H9 (cell line): ENCODE data around the gene OR10V1. TPM values are rescaled to one million over a fixed set of nuclear protein-coding genes. Genes with fewer than 3 reads are reported as not detected.

ENCODE experiments used
- DNase-seq: peaks from one replicate; pipeline ENCODE4 v3.0.0-alpha.2; 2017
- H2AFZ ChIP-seq: one replicate; pipeline ENCODE4 v1.6.1; 2013; ENCODE audit warnings: mild to moderate bottlenecking, low read length, control low read depth, moderate library complexity
- H2AK5ac ChIP-seq: 2 replicates; pipeline ENCODE4 v1.6.1; 2013; ENCODE audit warnings: low read length, control low read depth, mixed read lengths; ENCODE audit not compliant: insufficient read length
- H2BK120ac ChIP-seq: one replicate; pipeline ENCODE4 v1.6.1; 2013; ENCODE audit warnings: low read depth, mild to moderate bottlenecking, low read length, control low read depth, inconsistent platforms; ENCODE audit not compliant: poor library complexity, severe bottlenecking
- H2BK12ac ChIP-seq: 2 replicates; pipeline ENCODE4 v1.6.1; 2013; ENCODE audit warnings: low read length, control low read depth, mixed read lengths, low read depth; ENCODE audit not compliant: insufficient read length
- H2BK15ac ChIP-seq: 2 replicates; pipeline ENCODE4 v1.6.1; 2013; ENCODE audit warnings: low read depth, low read length, control low read depth
- H2BK20ac ChIP-seq: one replicate; pipeline ENCODE4 v1.6.1; 2013; ENCODE audit warnings: low read depth, mild to moderate bottlenecking, low read length, control low read depth, inconsistent platforms; ENCODE audit not compliant: poor library complexity, severe bottlenecking
- H2BK5ac ChIP-seq: 2 replicates; pipeline ENCODE4 v1.6.1; 2013; ENCODE audit warnings: low read length, control low read depth, mixed read lengths; ENCODE audit not compliant: insufficient read length
- H3K14ac ChIP-seq: 2 replicates; pipeline ENCODE4 v1.6.1; 2013; ENCODE audit warnings: low read length, control low read depth; ENCODE audit not compliant: insufficient read depth
- H3K18ac ChIP-seq: 2 replicates; pipeline ENCODE4 v1.6.1; 2013; ENCODE audit warnings: low read depth, mild to moderate bottlenecking, mixed read lengths, low read length, control low read depth; ENCODE audit not compliant: insufficient read length
- H3K23ac ChIP-seq: 2 replicates; pipeline ENCODE4 v1.6.1; 2013; ENCODE audit warnings: low read length, control low read depth, mixed read lengths, low read depth; ENCODE audit not compliant: insufficient read length
- H3K23me2 ChIP-seq: 2 replicates; pipeline ENCODE4 v1.6.1; 2013; ENCODE audit warnings: low read depth, mild to moderate bottlenecking, mixed read lengths, low read length, control low read depth; ENCODE audit not compliant: insufficient read length, poor library complexity, severe bottlenecking
- H3K27ac ChIP-seq: 2 replicates; pipeline ENCODE4 v1.5.1; 2013; ENCODE audit warnings: low read length, control low read depth, mixed read lengths, low read depth; ENCODE audit not compliant: insufficient read length
- H3K27me3 ChIP-seq: 2 replicates; pipeline ENCODE4 v1.6.1; 2013; ENCODE audit warnings: low read length, control low read depth, inconsistent platforms; ENCODE audit not compliant: insufficient read depth
- H3K4ac ChIP-seq: 2 replicates; pipeline ENCODE4 v1.6.1; 2013; ENCODE audit warnings: low read depth, mild to moderate bottlenecking, control low read depth, inconsistent platforms, low read length, moderate library complexity
- H3K4me1 ChIP-seq: 2 replicates; pipeline ENCODE4 v1.6.1; 2013; ENCODE audit warnings: low read length, control low read depth, inconsistent platforms; ENCODE audit not compliant: insufficient read depth
- H3K4me2 ChIP-seq: 2 replicates; pipeline ENCODE4 v1.6.1; 2013; ENCODE audit warnings: low read length, control low read depth, mixed read lengths; ENCODE audit not compliant: insufficient read length, insufficient read depth
- H3K56ac ChIP-seq: 2 replicates; pipeline ENCODE4 v1.6.1; 2013; ENCODE audit warnings: low read depth, mild to moderate bottlenecking, mixed read lengths, low read length, control low read depth; ENCODE audit not compliant: insufficient read length
- H3K79me1 ChIP-seq: 2 replicates; pipeline ENCODE4 v1.6.1; 2013; ENCODE audit warnings: low read depth, mild to moderate bottlenecking, moderate library complexity, low read length, control low read depth, inconsistent platforms; ENCODE audit not compliant: insufficient read depth, poor library complexity, severe bottlenecking
- H3K79me2 ChIP-seq: 2 replicates; pipeline ENCODE4 v1.6.1; 2013; ENCODE audit warnings: low read length, control low read depth, inconsistent platforms; ENCODE audit not compliant: insufficient read depth
- H3K9ac ChIP-seq: 2 replicates; pipeline ENCODE4 v1.6.1; 2013; ENCODE audit warnings: low read length, control low read depth, mixed read lengths; ENCODE audit not compliant: insufficient read length; ENCODE audit errors: extremely low read depth
- H3K9me3 ChIP-seq: one replicate; pipeline ENCODE4 v1.6.1; 2013; ENCODE audit warnings: low read depth, low read length, inconsistent platforms; ENCODE audit not compliant: control insufficient read depth
- H3T11ph ChIP-seq: one replicate; pipeline ENCODE4 v1.6.1; 2013; ENCODE audit warnings: mild to moderate bottlenecking, low read length, control low read depth, inconsistent platforms
- H4K20me1 ChIP-seq: one replicate; pipeline ENCODE4 v1.6.1; 2013; ENCODE audit not compliant: control insufficient read depth, insufficient read length, insufficient read depth
- H4K5ac ChIP-seq: 2 replicates; pipeline ENCODE4 v1.6.1; 2013; ENCODE audit warnings: low read depth, mild to moderate bottlenecking, mixed read lengths, low read length, control low read depth; ENCODE audit not compliant: insufficient read length
- H4K8ac ChIP-seq: replicated peaks from 2 replicates; pipeline ENCODE4 v1.6.1; 2013; ENCODE audit warnings: low read length, control low read depth, mixed read lengths, low read depth; ENCODE audit not compliant: insufficient read length
- H4K91ac ChIP-seq: 2 replicates; pipeline ENCODE4 v1.6.1; 2013; ENCODE audit warnings: low read depth, mild to moderate bottlenecking, moderate library complexity, mixed read lengths, low read length, control low read depth; ENCODE audit not compliant: insufficient read length
- H3K27ac Mint-ChIP-seq, 3 experiments: 2 replicates in 2 of 3; 3 replicates in 1 of 3; pipeline ENCODE4 v1.8.0; 2020 to 2021; ENCODE audit warnings: mixed read lengths in 3 of 3, mild to moderate bottlenecking in 1 of 3, moderate library complexity in 1 of 3
- H3K27me3 Mint-ChIP-seq: 2 replicates; pipeline ENCODE4 v1.8.0; 2021; ENCODE audit warnings: low read depth, mild to moderate bottlenecking, moderate library complexity, mixed read lengths
- H3K36me3 Mint-ChIP-seq, 3 experiments: 2 replicates in 2 of 3; 3 replicates in 1 of 3; pipeline ENCODE4 v1.8.0; 2020 to 2021; ENCODE audit warnings: low read depth in 3 of 3, mixed read lengths in 3 of 3; ENCODE audit not compliant: insufficient read depth in 1 of 3
- H3K4me1 Mint-ChIP-seq, 2 experiments: 2 replicates each; pipeline ENCODE4 v1.8.0; 2020; ENCODE audit warnings: mixed read lengths in 2 of 2
- H3K4me3 Mint-ChIP-seq, 2 experiments: 2 replicates in 1 of 2; 3 replicates in 1 of 2; pipeline ENCODE4 v1.8.0; 2020 to 2021; ENCODE audit warnings: mild to moderate bottlenecking in 2 of 2, mixed read lengths in 2 of 2, moderate library complexity in 1 of 2
- H3K9me3 Mint-ChIP-seq, 2 experiments: 2 replicates in 1 of 2; 3 replicates in 1 of 2; pipeline ENCODE4 v1.8.0; 2020; ENCODE audit warnings: mild to moderate bottlenecking in 2 of 2, mixed read lengths in 2 of 2, moderate library complexity in 1 of 2
- WGBS: extraction: QIAGEN DNeasy Blood & Tissue Kit; methylation state at CpG from one replicate; pipeline ENCODE4 v1.1.7; 2013; ENCODE audit warnings: missing lambda C conversion rate, low lambda C conversion rate, mixed read lengths; ENCODE audit not compliant: insufficient read length; ENCODE audit errors: extremely low coverage; 5-methylcytosine and 5-hydroxymethylcytosine counted together
- total RNA-seq: library from RNA; stranded (reverse); gene quantifications from 2 replicates; pipeline ENCODE4 v1.2.1, GENCODE V29; 2021
- TF ChIP-seq, protein P1 (sequence below): fragments of 200-600 bp; sonication (generic); conservative IDR thresholded peaks from 3 replicates; pipeline ENCODE4 v1.8.0; 2021; ENCODE audit warnings: antibody characterized with exemption, mild to moderate bottlenecking

Gene OR10V1
- total RNA-seq, 1 experiment from 2014 or later: not detected

DNA sequence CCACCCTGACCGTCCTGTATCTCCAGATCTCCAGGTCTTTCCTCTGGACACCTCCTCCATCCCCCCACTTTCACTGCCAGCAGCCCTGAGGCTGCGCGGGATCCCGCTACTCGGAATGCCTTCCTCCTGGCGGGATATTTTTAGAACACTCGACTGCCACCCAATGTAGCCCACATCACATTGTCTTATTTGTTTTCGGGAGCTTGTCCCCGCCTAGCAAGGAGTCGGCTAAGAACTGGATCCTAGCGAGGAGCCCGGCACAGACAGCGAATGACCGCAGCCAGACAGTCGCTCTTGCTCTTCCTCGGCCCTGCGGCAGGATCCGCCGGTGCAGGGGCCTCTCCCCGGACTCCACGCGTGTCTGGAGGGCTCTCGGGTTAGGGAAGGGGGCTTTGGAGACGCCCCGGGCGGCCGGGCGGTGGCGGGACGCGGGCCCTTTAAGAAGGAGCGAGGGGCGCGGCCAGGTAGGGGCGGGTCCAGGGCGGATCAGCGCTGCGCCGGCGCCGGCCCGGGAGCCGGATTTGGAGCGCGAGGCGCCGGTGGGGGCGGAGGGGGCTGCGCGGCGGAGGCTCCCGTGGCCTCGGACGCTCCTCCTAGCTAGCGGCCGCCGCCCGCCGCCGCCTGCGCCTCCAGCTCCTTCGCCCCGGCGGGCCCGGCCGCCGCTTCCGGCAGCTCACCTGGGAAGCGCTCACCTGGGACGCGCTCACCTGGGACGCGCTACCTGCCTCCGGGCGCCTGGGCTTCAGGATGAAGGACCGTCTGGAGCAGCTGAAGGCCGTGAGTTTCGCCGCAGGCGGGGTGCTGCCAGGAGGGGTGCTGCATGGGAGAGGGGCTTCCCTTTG lies 41.4 kb upstream of the OR10V1 start, which contains the start of gene STX3:
Gene STX3 (plus strand): TSS at position 518 of the 842 bp plus-strand sequence. CDS start 230 bp downstream, at position 748.
- Mint-ChIP-seq H3K9me3 (no peaks in the 10 kb centered on the region; a peak in 1 of 5 replicates), H3K36me3 (peaks cover 2 to 13% (median 7%) of the 10 kb centered on the region in 3 experiments; a peak in 5 of 7 replicates), H3K4me1 (peaks cover 35 to 36% of the 10 kb centered on the region in 2 experiments), H3K27ac (peak within 1 kb of the TSS in 2 of 3 experiments; percentile 93 to 97; a peak in 6 of 7 replicates), H3K27me3 (peaks cover 6% of the 10 kb centered on the region), H3K4me3 (peak within 1 kb of the TSS; percentile 96 to 98)
- H3K79me1 ChIP-seq: peaks cover 8% of the 10 kb centered on the region
- H3K9me3 ChIP-seq: no peaks in the 10 kb centered on the region
- H3K23ac ChIP-seq: no peak within 1 kb of the TSS
- no peak within 1 kb of the TSS for H2BK20ac ChIP-seq
- H3K27ac ChIP-seq: no peak within 1 kb of the TSS
- H3K9ac ChIP-seq: peak within 1 kb of the TSS; percentile 66
- no peak within 1 kb of the TSS for H3T11ph ChIP-seq
- no peak within 1 kb of the TSS for H3K56ac ChIP-seq
- H3K4me1 ChIP-seq: 0 out of 2 replicates have a peak, but pooled peaks cover 4% of the 10 kb centered on the region
- no CpG with 5 or more reads among the region's 80 CpGs for WGBS
- H2BK5ac ChIP-seq: no peak within 1 kb of the TSS
- H2AFZ ChIP-seq: no peak within 1 kb of the TSS
- H4K20me1 ChIP-seq: no peaks in the 10 kb centered on the region
- H2AK5ac ChIP-seq: no peak within 1 kb of the TSS
- H4K5ac ChIP-seq: no peak within 1 kb of the TSS
- peak within 1 kb of the TSS; percentile 52; the same call in 1 of the 2 replicates for H3K14ac ChIP-seq
- H3K18ac ChIP-seq: peak within 1 kb of the TSS; percentile 74
- TF ChIP-seq, protein P1, sequence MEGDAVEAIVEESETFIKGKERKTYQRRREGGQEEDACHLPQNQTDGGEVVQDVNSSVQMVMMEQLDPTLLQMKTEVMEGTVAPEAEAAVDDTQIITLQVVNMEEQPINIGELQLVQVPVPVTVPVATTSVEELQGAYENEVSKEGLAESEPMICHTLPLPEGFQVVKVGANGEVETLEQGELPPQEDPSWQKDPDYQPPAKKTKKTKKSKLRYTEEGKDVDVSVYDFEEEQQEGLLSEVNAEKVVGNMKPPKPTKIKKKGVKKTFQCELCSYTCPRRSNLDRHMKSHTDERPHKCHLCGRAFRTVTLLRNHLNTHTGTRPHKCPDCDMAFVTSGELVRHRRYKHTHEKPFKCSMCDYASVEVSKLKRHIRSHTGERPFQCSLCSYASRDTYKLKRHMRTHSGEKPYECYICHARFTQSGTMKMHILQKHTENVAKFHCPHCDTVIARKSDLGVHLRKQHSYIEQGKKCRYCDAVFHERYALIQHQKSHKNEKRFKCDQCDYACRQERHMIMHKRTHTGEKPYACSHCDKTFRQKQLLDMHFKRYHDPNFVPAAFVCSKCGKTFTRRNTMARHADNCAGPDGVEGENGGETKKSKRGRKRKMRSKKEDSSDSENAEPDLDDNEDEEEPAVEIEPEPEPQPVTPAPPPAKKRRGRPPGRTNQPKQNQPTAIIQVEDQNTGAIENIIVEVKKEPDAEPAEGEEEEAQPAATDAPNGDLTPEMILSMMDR: no peak
- peak within 1 kb of the TSS; percentile 85 for H3K4me2 ChIP-seq
- H3K79me2 ChIP-seq: peaks cover 22% of the 10 kb centered on the region; the same call in 1 of the 2 replicates
- peaks cover 19% of the 10 kb centered on the region for H3K23me2 ChIP-seq
- H3K27me3 ChIP-seq: no peaks in the 10 kb centered on the region
- H2BK120ac ChIP-seq: no peak within 1 kb of the TSS
- no peak within 1 kb of the TSS for H4K91ac ChIP-seq
- no peak within 1 kb of the TSS for H4K8ac ChIP-seq
- H2BK12ac ChIP-seq: no peak within 1 kb of the TSS
- no peak within 1 kb of the TSS for H3K4ac ChIP-seq
- DNase-seq: peak; percentile 80
- H2BK15ac ChIP-seq: no peak within 1 kb of the TSS
